Measurements from ENCODE around the gene RBL2. TPM values are rescaled to one million over a fixed set of nuclear protein-coding genes. Genes with fewer than 3 reads are reported as not detected.

RBL2 gene
- total and polyA plus RNA-seq, 9 of the 15 experiments (the other 6 are each of a cell fraction or from before 2014, with no cell fraction given): 7.8 to 76.3 (median 28.5) TPM

GRCh38 chr16:53414381-53414780, 19.9 kb upstream of the RBL2 start:
- Histone ChIP-seq H2AFZ (ENCODE audit: low read depth, low read length) (no peak overlapping the region), H3K9me3 (replicated peaks; ENCODE audit: control insufficient read depth, insufficient read depth, low read depth, low read length) (no peaks in the 10 kb centered on the region), H3K27ac (ENCODE audit: extremely low read depth, low read depth, low read length) (no peak overlapping the region), H3K4me1 (replicated peaks in 1 of 2; ENCODE audit: control insufficient read depth in 2 of 2, insufficient read depth in 2 of 2, low read length in 2 of 2) (peaks cover 0 to 7% of the 10 kb centered on the region in 2 experiments; a peak in 2 of 5 replicates), H3K9me1 (ENCODE audit: control insufficient read depth, insufficient read depth, low read length) (no peaks in the 10 kb centered on the region), H3K79me2 (ENCODE audit: control insufficient read depth, insufficient read depth, low read length) (no peaks in the 10 kb centered on the region), H3K36me3 (ENCODE audit: control insufficient read depth, insufficient read depth, low read length) (no peaks in the 10 kb centered on the region), H3K4me2 (ENCODE audit: insufficient read depth, low read length) (no peak overlapping the region), H3K4me3 (no peak overlapping the region), H4K20me1 (replicated peaks; ENCODE audit: control insufficient read depth, insufficient read depth, low read length) (no peaks in the 10 kb centered on the region), H3K9ac (ENCODE audit: insufficient read depth in 1 of 2, low read depth in 2 of 2, low read length in 2 of 2) (no peak overlapping the region), H3K27me3 (ENCODE audit: control insufficient read depth in 2 of 2, insufficient read depth in 2 of 2, low read length in 2 of 2) (peaks cover 4 to 12% of the 10 kb centered on the region in 2 experiments; a peak in 3 of 5 replicates)
- no TSS peak for BruUV-seq (replicated peaks)
- no peak for ATAC-seq
- CTCF ChIA-PET (ENCODE audit: low intra/inter-chr PET ratio): no interaction called here
- intact Hi-C loops (cut with micrococcal nuclease) (no loop called here), in situ Hi-C loops (cut with MboI) (no loop called here)
- POLR2A ChIA-PET: interaction anchor here (0.7 to 0.8 kb wide), 2 partner anchors 15 to 284 kb away, joined by 3 to 5 read pairs; no protein-coding TSS in a partner anchor
- 23% methylated on average over 16 of the region's 16 CpGs for WGBS (ENCODE audit: insufficient coverage, low coverage, missing lambda C conversion rate)
- DNase-seq (ENCODE audit: extremely low read depth in 1 of 4, low spot score in 3 of 4): no peak
- TF ChIP-seq EZH2 (IDR thresholded peaks at IDR 0.05; ENCODE audit: borderline replicate concordance, low read depth, low read length): no peak
- no peak for FAIRE-seq

GRCh38 chr16:53415504-53415903, 18.8 kb upstream of the RBL2 start:
- H3K79me2 ChIP-seq (ENCODE audit: control insufficient read depth, insufficient read depth, low read length): no peaks in the 10 kb centered on the region
- 0 out of 3 replicates have a peak, but pooled peaks have one; percentile 40 for ATAC-seq
- H3K4me3 ChIP-seq: no peak overlapping the region
- no peaks in the 10 kb centered on the region for H3K9me1 ChIP-seq (ENCODE audit: control insufficient read depth, insufficient read depth, low read length)
- no peak overlapping the region for H3K9ac ChIP-seq (ENCODE audit: insufficient read depth in 1 of 2, low read depth in 2 of 2, low read length in 2 of 2)
- no TSS peak for BruUV-seq (replicated peaks)
- H3K36me3 ChIP-seq (ENCODE audit: control insufficient read depth, insufficient read depth, low read length): no peaks in the 10 kb centered on the region
- POLR2A ChIA-PET: interaction anchor here (0.8 to 2.6 kb wide), 2 partner anchors 13 to 481 kb away, joined by 3 to 11 read pairs; no protein-coding TSS in a partner anchor
- intact Hi-C loops (cut with micrococcal nuclease) (loop anchor here (5.0 kb wide), 1 partner anchor 97 kb away; no protein-coding TSS in a partner anchor), in situ Hi-C loops (cut with MboI) (no loop called here)
- CTCF ChIA-PET (ENCODE audit: low intra/inter-chr PET ratio): no interaction called here
- no peak for FAIRE-seq
- H3K4me2 ChIP-seq (ENCODE audit: insufficient read depth, low read length): no peak overlapping the region
- 3% methylated on average over 4 of the region's 4 CpGs for WGBS (ENCODE audit: insufficient coverage, low coverage, missing lambda C conversion rate)
- no peaks in the 10 kb centered on the region for H4K20me1 ChIP-seq (replicated peaks; ENCODE audit: control insufficient read depth, insufficient read depth, low read length)
- H3K27ac ChIP-seq (ENCODE audit: extremely low read depth, low read depth, low read length): no peak overlapping the region
- peaks cover 4 to 12% of the 10 kb centered on the region in 2 experiments; a peak in 3 of 5 replicates for H3K27me3 ChIP-seq (ENCODE audit: control insufficient read depth in 2 of 2, insufficient read depth in 2 of 2, low read length in 2 of 2)
- H2AFZ ChIP-seq (ENCODE audit: low read depth, low read length): no peak overlapping the region
- peaks cover 0 to 7% of the 10 kb centered on the region in 2 experiments; a peak in 2 of 5 replicates for H3K4me1 ChIP-seq (replicated peaks in 1 of 2; ENCODE audit: control insufficient read depth in 2 of 2, insufficient read depth in 2 of 2, low read length in 2 of 2)
- no peaks in the 10 kb centered on the region; the same call in 1 of the 2 replicates for H3K9me3 ChIP-seq (replicated peaks; ENCODE audit: control insufficient read depth, insufficient read depth, low read depth, low read length)
- peak in 1 of 4 experiments; percentile 23 for DNase-seq (ENCODE audit: extremely low read depth in 1 of 4, low spot score in 3 of 4)
- no peak for TF ChIP-seq ZNF445 (CRISPR knock-in tag; IDR thresholded peaks at IDR 0.05; ENCODE audit: low read depth)
- TF ChIP-seq RHOXF2B (CRISPR knock-in tag; conservative IDR thresholded peaks at IDR 0.05): no peak
- peak; percentile 33; the same call in 1 of the 2 replicates for TF ChIP-seq C11orf30 (IDR thresholded peaks at IDR 0.05; ENCODE audit: low read depth)
- TF ChIP-seq MAFG (tag; conservative IDR thresholded peaks at IDR 0.05): 0 out of 2 replicates have a peak, but pooled peaks have one; percentile 19
- TF ChIP-seq CTCF (IDR thresholded peaks at IDR 0.05 in 2 of 3, conservative IDR thresholded peaks at IDR 0.05 in 1 of 3; ENCODE audit: insufficient read depth in 2 of 3, low read depth in 1 of 3, low read length in 3 of 3): peak; percentile 16 to 24 (median 21); a peak in 1 of 6 replicates
- TF ChIP-seq ZFP36 (IDR thresholded peaks at IDR 0.05; ENCODE audit: low read depth, low read length, partially characterized antibody): no peak
- no peak for TF ChIP-seq HIVEP1 (CRISPR knock-in tag; IDR thresholded peaks at IDR 0.05)
